Central memory CD8-positive, alpha-beta T cell (primary cell): ENCODE data around the gene EGLN2.

Experiments
- ATAC-seq: fragments of 150-1000 bp; cut with Tn5 transposase; replicated peaks from 2 replicates; pipeline ENCODE4 v1.10.0; 2022; ENCODE audit warnings: mild to moderate bottlenecking, moderate FRiP score, moderate number of reproducible peaks; ENCODE audit not compliant: poor library complexity, severe bottlenecking; ENCODE audit errors: extremely low read depth
- DNase-seq, 2 donors: peaks; one replicate each; pipeline ENCODE4 v3.0.0; 2021; ENCODE audit warnings: low spot score in 2 of 2
- H3K27ac Mint-ChIP-seq: one replicate; pipeline ENCODE4 v1.8.0; 2022; ENCODE audit warnings: low read depth, mild to moderate bottlenecking, moderate library complexity, mixed read lengths
- H3K27me3 Mint-ChIP-seq: one replicate; pipeline ENCODE4 v1.8.0; 2022; ENCODE audit warnings: mixed read lengths
- H3K36me3 Mint-ChIP-seq: one replicate; pipeline ENCODE4 v1.8.0; 2022; ENCODE audit warnings: mild to moderate bottlenecking, moderate library complexity, mixed read lengths; ENCODE audit not compliant: insufficient read depth
- H3K4me1 Mint-ChIP-seq: one replicate; pipeline ENCODE4 v1.8.0; 2022; ENCODE audit warnings: mixed read lengths
- H3K4me3 Mint-ChIP-seq: one replicate; pipeline ENCODE4 v1.8.0; 2022; ENCODE audit warnings: mild to moderate bottlenecking, moderate library complexity, mixed read lengths
- H3K9me3 Mint-ChIP-seq: one replicate; pipeline ENCODE4 v1.8.0; 2022; ENCODE audit warnings: mixed read lengths

The EGLN2 gene

DNA sequence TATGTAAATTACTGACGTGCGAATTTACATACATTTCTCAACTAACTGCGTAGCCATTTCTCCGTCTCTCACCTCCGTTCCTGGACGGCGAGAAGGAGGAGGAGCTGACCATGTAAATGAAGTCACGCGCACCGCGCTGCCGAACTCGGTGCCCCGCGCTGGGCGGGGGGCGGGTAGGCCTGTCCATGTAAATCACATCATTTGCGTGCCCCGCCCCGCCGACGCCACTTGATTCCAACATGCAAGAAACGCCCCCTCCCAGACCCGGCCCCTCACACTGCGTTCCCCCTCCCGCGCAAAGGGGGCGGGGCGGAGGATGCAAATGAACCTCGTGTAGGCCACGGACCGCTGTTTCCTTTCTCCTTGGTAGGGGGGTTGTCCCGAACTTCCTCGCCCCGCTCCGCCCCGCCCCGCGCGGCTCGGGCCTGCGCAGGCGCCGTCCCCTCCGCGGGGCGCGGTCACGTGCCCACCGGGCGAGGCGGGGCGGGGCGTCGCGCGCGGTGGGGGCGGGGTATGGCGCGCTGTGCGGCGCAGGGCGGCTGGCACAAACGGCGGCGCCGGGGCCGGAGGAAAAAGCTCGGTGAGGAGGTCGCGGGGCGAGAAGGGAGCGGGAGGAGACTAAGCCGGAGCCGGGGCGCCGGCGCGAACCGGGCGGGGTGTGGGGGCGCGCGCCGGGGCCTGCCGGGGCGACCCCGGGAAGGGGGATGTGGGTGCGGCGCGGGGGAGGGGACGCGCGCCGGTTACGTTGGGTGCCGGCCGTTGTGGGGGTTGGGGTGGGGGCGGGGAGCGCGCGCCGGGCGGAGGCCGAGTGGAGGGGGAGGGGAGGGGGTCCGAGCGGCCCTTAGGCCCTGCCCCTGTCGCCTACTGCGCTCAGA, at the start of gene EGLN2:
Gene EGLN2 (plus strand): TSS at position 509 of the 875 bp plus-strand sequence. CDS start 1,382 bp downstream, outside the sequence.
- peak within 1 kb of the TSS; percentile 99 for H3K27ac Mint-ChIP-seq
- no peaks in the 10 kb centered on the region for H3K27me3 Mint-ChIP-seq
- H3K4me1 Mint-ChIP-seq = peaks cover 50% of the 10 kb centered on the region
- no peaks in the 10 kb centered on the region for H3K9me3 Mint-ChIP-seq
- ATAC-seq (peak; percentile 85), DNase-seq (peak; percentile 99 to 100)
- peak within 1 kb of the TSS; percentile 98 for H3K4me3 Mint-ChIP-seq
- H3K36me3 Mint-ChIP-seq = peaks cover 49% of the 10 kb centered on the region

- Mint-ChIP-seq H3K9me3 (no peaks in the 10 kb centered on the region), H3K27ac (peak within 1 kb of the TSS; percentile 93), H3K36me3 (peaks cover 39% of the 10 kb centered on the region), H3K4me1 (peaks cover 45% of the 10 kb centered on the region), H3K27me3 (no peaks in the 10 kb centered on the region), H3K4me3 (peak within 1 kb of the TSS; percentile 84)
- DNase-seq = peak; percentile 98 to 100
- ATAC-seq = peak; percentile 90
These were observed 48.7 kb upstream of the EGLN2 start, which contains the start of gene ACTMAP for GRCh38 chr19:40750058-40750873. TSS of gene ACTMAP (minus strand) at chr19:40750477. CDS start at chr19:40749803, 674 bp downstream.

- ATAC-seq (peak; percentile 73), DNase-seq (peak; percentile 94 to 95)
- H3K27me3 Mint-ChIP-seq = no peaks in the 10 kb centered on the region
- H3K36me3 Mint-ChIP-seq = peaks cover 41% of the 10 kb centered on the region
- no peaks in the 10 kb centered on the region for H3K9me3 Mint-ChIP-seq
- H3K27ac Mint-ChIP-seq = peak within 1 kb of the TSS; percentile 93
- H3K4me3 Mint-ChIP-seq = peak within 1 kb of the TSS; percentile 84
- peaks cover 51% of the 10 kb centered on the region for H3K4me1 Mint-ChIP-seq
These were observed 48.0 kb upstream of the EGLN2 start, which contains the start of gene SNRPA for GRCh38 chr19:40750874-40751537. TSS of gene SNRPA (plus strand) at chr19:40751203. CDS start at chr19:40751409, 206 bp downstream.

GRCh38 chr19:40752257-40752781, 46.7 kb upstream of the EGLN2 start:
- Mint-ChIP-seq H3K27ac (peak overlapping the region; percentile 93), H3K4me1 (peaks cover 64% of the 10 kb centered on the region), H3K27me3 (no peaks in the 10 kb centered on the region), H3K9me3 (no peaks in the 10 kb centered on the region), H3K4me3 (peak overlapping the region; percentile 84), H3K36me3 (peaks cover 52% of the 10 kb centered on the region)
- ATAC-seq (no peak), DNase-seq (no peak)

DNA sequence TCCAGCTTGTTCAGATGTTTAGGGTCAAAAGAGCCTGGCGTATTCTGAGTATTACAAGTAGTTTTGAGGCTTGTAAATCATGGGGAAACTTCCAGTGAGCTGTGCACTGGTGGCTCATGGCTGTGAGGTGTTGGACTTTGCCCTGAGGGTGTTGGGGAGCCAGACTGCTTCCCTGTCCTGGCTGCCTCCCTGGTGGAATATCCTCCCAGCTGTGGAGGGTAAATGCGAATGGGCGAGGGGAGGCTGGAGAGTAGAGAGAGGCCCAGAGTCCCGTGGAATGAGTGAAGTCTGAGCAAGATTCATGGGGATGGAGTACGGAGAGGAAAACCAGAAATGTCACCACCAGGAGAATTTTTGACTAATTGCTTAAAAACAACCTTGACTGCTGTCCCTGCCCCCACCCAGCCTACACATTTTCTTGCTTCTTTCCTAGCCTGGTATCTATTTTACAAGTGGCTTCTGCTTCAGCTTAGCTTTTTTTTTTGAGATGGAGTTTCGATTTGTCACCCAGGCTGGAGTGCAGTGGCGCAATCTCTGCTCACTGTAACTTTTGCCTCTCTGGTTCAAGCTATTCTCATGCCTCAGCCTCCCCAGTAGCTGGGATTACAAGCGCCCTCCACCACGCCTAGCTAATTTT, 44.3 kb upstream of the EGLN2 start:
- Mint-ChIP-seq H3K27ac (peak overlapping the region; percentile 95), H3K4me1 (peaks cover 70% of the 10 kb centered on the region), H3K27me3 (no peaks in the 10 kb centered on the region), H3K36me3 (peaks cover 68% of the 10 kb centered on the region), H3K9me3 (no peaks in the 10 kb centered on the region), H3K4me3 (peak overlapping the region; percentile 84)
- DNase-seq = no peak
- no peak for ATAC-seq

DNA sequence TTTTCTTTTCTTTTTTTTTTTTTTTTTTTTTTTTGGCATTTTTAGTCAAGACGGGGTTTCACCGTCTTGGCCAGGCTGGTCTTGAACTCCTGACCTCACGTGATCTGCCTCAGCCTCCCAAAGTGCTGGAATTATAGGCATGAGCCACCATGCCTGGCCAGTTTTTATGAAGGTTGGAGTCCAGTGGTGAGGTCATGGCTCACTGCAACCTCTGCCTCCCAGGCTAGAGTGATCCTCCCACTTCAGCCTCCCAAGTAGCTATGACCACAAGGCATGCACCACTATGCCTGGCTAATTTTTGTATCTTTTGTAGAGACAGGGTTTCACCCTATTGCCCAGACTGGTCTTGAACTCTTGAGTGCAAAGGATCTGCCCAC, 43.8 kb upstream of the EGLN2 start:
- no peaks in the 10 kb centered on the region for H3K9me3 Mint-ChIP-seq
- H3K27ac Mint-ChIP-seq = peak overlapping the region; percentile 95
- DNase-seq = no peak

DNA sequence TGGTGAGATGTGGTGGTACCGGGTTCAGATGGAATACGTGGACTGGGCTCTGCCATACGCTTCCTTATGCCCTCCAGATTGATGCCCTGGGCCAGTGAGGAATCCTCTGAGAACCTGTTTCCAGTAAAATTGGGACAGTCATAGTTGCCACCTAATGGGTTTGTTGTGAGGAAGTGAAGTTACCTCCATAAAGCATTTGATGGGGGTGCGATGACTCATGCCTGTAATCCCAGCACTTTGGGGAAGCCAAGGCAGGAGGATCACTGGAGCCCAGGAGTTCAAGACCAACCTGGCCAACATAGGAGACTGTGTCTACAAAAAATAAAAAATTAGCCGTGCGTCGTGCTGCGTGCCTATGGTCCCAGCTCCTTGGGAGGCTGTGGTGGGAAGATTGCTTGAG, 43.2 kb upstream of the EGLN2 start:
- no peaks in the 10 kb centered on the region for H3K9me3 Mint-ChIP-seq
- H3K4me1 Mint-ChIP-seq = peaks cover 64% of the 10 kb centered on the region
- peak overlapping the region; percentile 84 for H3K4me3 Mint-ChIP-seq
- no peaks in the 10 kb centered on the region for H3K27me3 Mint-ChIP-seq
- DNase-seq = no peak
- ATAC-seq = no peak
- H3K27ac Mint-ChIP-seq = peak overlapping the region; percentile 95
- H3K36me3 Mint-ChIP-seq = peaks cover 69% of the 10 kb centered on the region

More for the DNA sequence above, 43.8 kb upstream of the EGLN2 start:
- Mint-ChIP-seq H3K36me3 (peaks cover 69% of the 10 kb centered on the region), H3K4me3 (peak overlapping the region; percentile 84), H3K27me3 (no peaks in the 10 kb centered on the region), H3K4me1 (peaks cover 67% of the 10 kb centered on the region)
- no peak for ATAC-seq

- H3K4me3 Mint-ChIP-seq = peak overlapping the region; percentile 84
- DNase-seq = peak; percentile 23 to 56
- H3K4me1 Mint-ChIP-seq = peaks cover 59% of the 10 kb centered on the region
- no peaks in the 10 kb centered on the region for H3K27me3 Mint-ChIP-seq
- H3K36me3 Mint-ChIP-seq = peaks cover 68% of the 10 kb centered on the region
- no peaks in the 10 kb centered on the region for H3K9me3 Mint-ChIP-seq
- peak overlapping the region; percentile 95 for H3K27ac Mint-ChIP-seq
- ATAC-seq = peak; percentile 74
These were observed 42.4 kb upstream of the EGLN2 start for GRCh38 chr19:40756502-40757110.

- Mint-ChIP-seq H3K36me3 (peaks cover 73% of the 10 kb centered on the region), H3K27ac (no peak overlapping the region), H3K4me1 (peaks cover 62% of the 10 kb centered on the region), H3K9me3 (no peaks in the 10 kb centered on the region), H3K27me3 (no peaks in the 10 kb centered on the region), H3K4me3 (no peak overlapping the region)
- ATAC-seq (no peak), DNase-seq (no peak)
These were observed 40.5 kb upstream of the EGLN2 start for GRCh38 chr19:40758491-40758890.

GRCh38 chr19:40759352-40759751, 39.6 kb upstream of the EGLN2 start:
- no peak overlapping the region for H3K4me3 Mint-ChIP-seq
- H3K27me3 Mint-ChIP-seq = no peaks in the 10 kb centered on the region
- H3K36me3 Mint-ChIP-seq = peaks cover 78% of the 10 kb centered on the region
- H3K4me1 Mint-ChIP-seq = peaks cover 67% of the 10 kb centered on the region
- ATAC-seq (no peak), DNase-seq (no peak)
- no peaks in the 10 kb centered on the region for H3K9me3 Mint-ChIP-seq
- peak overlapping the region; percentile 33 for H3K27ac Mint-ChIP-seq

DNA sequence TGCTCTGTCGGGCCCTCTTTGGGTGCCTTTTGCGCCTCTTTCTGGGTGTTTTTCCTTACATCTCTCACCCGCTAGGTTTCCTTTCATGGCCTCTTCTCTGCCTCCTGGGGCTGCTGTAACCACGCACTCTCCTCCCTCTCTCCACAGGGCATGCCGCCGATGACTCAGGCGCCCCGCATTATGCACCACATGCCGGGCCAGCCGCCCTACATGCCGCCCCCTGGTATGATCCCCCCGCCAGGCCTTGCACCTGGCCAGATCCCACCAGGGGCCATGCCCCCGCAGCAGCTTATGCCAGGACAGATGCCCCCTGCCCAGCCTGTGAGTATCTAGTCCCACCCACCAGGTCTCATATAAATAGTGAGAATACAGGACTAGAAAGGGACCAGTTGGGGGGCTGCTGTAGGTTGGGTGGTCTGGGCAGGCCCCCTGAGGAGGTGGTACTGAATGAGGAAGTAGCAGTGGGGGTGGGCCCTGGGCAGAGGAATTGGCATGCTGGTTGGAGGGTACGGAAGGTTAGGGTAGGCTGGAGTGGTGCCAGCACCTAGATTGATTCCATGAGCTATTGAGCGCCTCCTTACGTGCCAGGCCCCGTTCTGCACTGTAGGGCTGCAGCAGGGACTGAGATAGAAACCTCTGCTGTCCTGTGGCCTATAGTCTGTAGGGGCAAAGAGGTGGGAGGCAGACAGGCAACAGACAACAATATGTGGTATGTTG, 36.1 kb upstream of the EGLN2 start:
- H3K4me3 Mint-ChIP-seq = peak overlapping the region; percentile 48
- no peak for ATAC-seq
- no peaks in the 10 kb centered on the region for H3K27me3 Mint-ChIP-seq
- DNase-seq = no peak
- no peaks in the 10 kb centered on the region for H3K9me3 Mint-ChIP-seq
- peaks cover 55% of the 10 kb centered on the region for H3K4me1 Mint-ChIP-seq
- peaks cover 89% of the 10 kb centered on the region for H3K36me3 Mint-ChIP-seq
- H3K27ac Mint-ChIP-seq = peak overlapping the region; percentile 90
